Measurements from ENCODE around the gene KLF12. TPM values are rescaled to one million over a fixed set of nuclear protein-coding genes. Genes with fewer than 3 reads are reported as not detected.

The KLF12 gene
- total and polyA plus RNA-seq, 7 donors: 0.46 to 16.1 (median 12.2) TPM

DNA sequence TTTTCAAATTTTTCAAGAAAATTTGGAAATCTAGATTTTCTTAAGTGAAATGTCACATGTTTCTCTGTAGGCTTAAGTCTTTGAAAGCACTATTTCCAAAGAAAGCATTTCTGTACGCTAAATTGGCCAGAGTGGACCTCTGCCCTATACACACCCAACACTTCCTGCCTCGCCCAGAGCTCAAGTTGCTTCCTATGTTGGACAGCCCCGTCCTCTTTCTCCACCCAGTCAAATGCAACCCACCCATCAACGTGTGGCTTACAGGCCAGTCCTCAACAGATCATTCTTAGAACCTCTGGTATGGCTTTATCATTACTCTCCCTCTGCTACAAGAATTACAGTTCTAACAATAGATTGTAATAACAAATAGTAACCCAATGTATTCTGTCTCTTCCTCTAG, 24.2 kb downstream of the KLF12 start:
- Histone ChIP-seq H3K4me1 (peaks cover 0 to 16% (median 11%) of the 10 kb centered on the region in 4 donors), H3K27ac (no peak overlapping the region), H3K27me3 (no peaks in the 10 kb centered on the region), H3K4me3 (no peak overlapping the region), H3K36me3 (no peaks in the 10 kb centered on the region), H3K9me3 (no peaks in the 10 kb centered on the region)
- no peak for DNase-seq
- 21 to 63% methylated on average over 4 of the region's 4 CpGs for WGBS, 2 donors
- TF ChIP-seq EP300 (IDR thresholded peaks at IDR 0.05) (no peak), CTCF (IDR thresholded peaks at IDR 0.05) (no peak), POLR2A (IDR thresholded peaks at IDR 0.05) (no peak), POLR2AphosphoS5 (IDR thresholded peaks at IDR 0.05) (no peak)
- intact Hi-C loops (cut with DNase I): loop anchor here (5.0 kb wide), 1 partner anchor 33 kb away; no protein-coding TSS in a partner anchor

- no peak for TF ChIP-seq POLR2A (IDR thresholded peaks at IDR 0.05)
- no peak for TF ChIP-seq POLR2AphosphoS5 (IDR thresholded peaks at IDR 0.05)
- TF ChIP-seq CTCF (IDR thresholded peaks at IDR 0.05): no peak
- no peak for TF ChIP-seq EP300 (IDR thresholded peaks at IDR 0.05)
- 97 to 98% methylated on average over 3 of the region's 3 CpGs for WGBS, 2 donors
- peaks cover 0 to 30% (median 21%) of the 10 kb centered on the region in 4 donors for H3K4me1 ChIP-seq
- H3K4me3 ChIP-seq: no peak overlapping the region
- no peaks in the 10 kb centered on the region for H3K36me3 ChIP-seq
- intact Hi-C loops (cut with DNase I): no loop called here
- H3K9me3 ChIP-seq: no peaks in the 10 kb centered on the region
- no peaks in the 10 kb centered on the region for H3K27me3 ChIP-seq
- no peak for DNase-seq
- no peak overlapping the region for H3K27ac ChIP-seq
Measured at GRCh38 chr13:74107598-74107997, 26.6 kb downstream of the KLF12 start.

- intact Hi-C loops (cut with DNase I): no loop called here
- DNase-seq: no peak
- H3K27me3 ChIP-seq: no peaks in the 10 kb centered on the region
- H3K27ac ChIP-seq: no peak overlapping the region
- no peaks in the 10 kb centered on the region for H3K36me3 ChIP-seq
- H3K4me3 ChIP-seq: no peak overlapping the region
- H3K4me1 ChIP-seq: peaks cover 0 to 16% (median 12%) of the 10 kb centered on the region in 4 donors
- H3K9me3 ChIP-seq: no peaks in the 10 kb centered on the region
- TF ChIP-seq EP300 (IDR thresholded peaks at IDR 0.05): no peak
- no peak for TF ChIP-seq POLR2A (IDR thresholded peaks at IDR 0.05)
- TF ChIP-seq POLR2AphosphoS5 (IDR thresholded peaks at IDR 0.05): no peak
- TF ChIP-seq CTCF (IDR thresholded peaks at IDR 0.05): no peak
Measured at GRCh38 chr13:74105871-74106270, 28.3 kb downstream of the KLF12 start.

GRCh38 chr13:74104661-74105275, 29.4 kb downstream of the KLF12 start:
- H3K27me3 ChIP-seq: no peaks in the 10 kb centered on the region
- no peak overlapping the region for H3K4me3 ChIP-seq
- H3K36me3 ChIP-seq: no peaks in the 10 kb centered on the region
- no peak for DNase-seq
- WGBS, 2 donors: 86 to 87% methylated on average over 3 of the region's 3 CpGs
- H3K9me3 ChIP-seq: no peaks in the 10 kb centered on the region
- intact Hi-C loops (cut with DNase I): no loop called here
- TF ChIP-seq EP300 (IDR thresholded peaks at IDR 0.05): no peak
- no peak overlapping the region for H3K27ac ChIP-seq
- H3K4me1 ChIP-seq: peaks cover 0 to 16% (median 12%) of the 10 kb centered on the region in 4 donors

- Histone ChIP-seq H3K27me3 (no peaks in the 10 kb centered on the region), H3K4me1 (peaks cover 0 to 18% (median 13%) of the 10 kb centered on the region in 4 donors), H3K27ac (no peak overlapping the region), H3K36me3 (no peaks in the 10 kb centered on the region), H3K4me3 (no peak overlapping the region), H3K9me3 (no peaks in the 10 kb centered on the region)
- intact Hi-C loops (cut with DNase I): no loop called here
- DNase-seq: no peak
- TF ChIP-seq POLR2AphosphoS5 (IDR thresholded peaks at IDR 0.05) (no peak), EP300 (IDR thresholded peaks at IDR 0.05) (no peak), CTCF (IDR thresholded peaks at IDR 0.05) (no peak), POLR2A (IDR thresholded peaks at IDR 0.05) (no peak)
- WGBS, 2 donors: 23 to 58% methylated on average over 3 of the region's 3 CpGs
Measured at GRCh38 chr13:74103970-74104555, 30.1 kb downstream of the KLF12 start.
